SH-SY5Y (cell line): ENCODE measurements around the gene PLK5.

Source experiments
- GATA2 ChIP-seq: IDR thresholded peaks from 2 replicates; pipeline ENCODE4 v1.6.1; 2011; ENCODE audit warnings: mild to moderate bottlenecking, low read depth, low read length
- GATA3 ChIP-seq: IDR thresholded peaks from 2 replicates; pipeline ENCODE4 v1.6.1; 2011; ENCODE audit warnings: low read depth, mild to moderate bottlenecking, low read length, moderate library complexity

GRCh38 chr19:1487576-1488281 lies 36.1 kb upstream of the PLK5 start:
- TF ChIP-seq GATA2 (no peak), GATA3 (no peak)
